Dedifferentiated amniotic fluid mesenchymal stem cell (primary cell): Measurements from ENCODE around the gene AUTS2.

Experiments used
- DNase-seq: peaks from one replicate; pipeline ENCODE4 v3.0.0-alpha.2; 2016; ENCODE audit errors: extremely low spot score

AUTS2 gene

DNA sequence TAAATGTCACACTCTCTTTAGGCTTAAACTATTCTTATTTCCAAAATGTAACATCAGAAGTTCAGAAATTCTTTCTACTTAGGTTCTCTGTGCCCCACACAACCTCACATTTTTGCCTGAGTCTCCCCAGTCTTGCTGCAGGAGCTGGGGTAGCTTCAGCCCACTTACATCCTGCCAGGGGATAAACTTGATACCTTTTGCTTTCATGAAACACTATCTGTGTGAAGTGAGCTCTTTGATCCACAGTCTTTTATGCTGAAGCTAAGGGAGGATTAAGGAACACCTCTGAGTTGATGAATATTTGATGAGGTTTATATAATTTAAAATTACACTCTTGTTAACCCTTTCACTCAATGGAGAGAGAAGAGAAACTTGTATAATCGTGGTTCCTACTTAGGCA, 341.0 kb downstream of the AUTS2 start:
- no peak for DNase-seq

DNA sequence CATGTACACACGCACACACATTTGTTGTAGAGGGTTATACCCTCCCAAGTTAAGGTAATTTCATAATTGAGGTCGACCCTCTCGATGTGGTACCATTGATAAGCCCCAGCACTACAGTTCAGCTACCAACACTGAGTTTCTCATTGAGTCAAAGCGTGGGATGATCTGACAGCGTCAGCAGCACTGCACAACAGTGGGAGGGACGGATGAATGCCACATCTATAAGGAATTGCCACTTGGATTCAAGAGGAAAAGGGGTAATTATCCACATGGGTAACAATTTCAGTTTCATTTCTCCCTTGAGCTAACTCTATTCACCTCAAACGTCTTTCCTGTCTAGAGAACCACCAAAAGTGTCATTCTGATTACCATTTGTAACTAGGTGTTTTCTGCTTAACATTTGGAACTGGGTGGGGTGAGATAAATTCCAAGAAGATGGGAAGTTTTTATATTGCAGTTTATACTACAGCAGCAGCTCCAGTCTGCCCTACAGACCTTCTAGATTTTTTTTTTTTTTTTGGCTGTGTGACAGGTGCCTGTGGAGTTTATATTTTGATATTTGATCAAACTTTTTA, 342.9 kb downstream of the AUTS2 start:
- DNase-seq = no peak

GRCh38 chr7:69942573-69942972, 344.3 kb downstream of the AUTS2 start:
- no peak for DNase-seq

GRCh38 chr7:69946901-69947300, 348.6 kb downstream of the AUTS2 start:
- no peak for DNase-seq

GRCh38 chr7:69947998-69948397, 349.7 kb downstream of the AUTS2 start:
- DNase-seq = no peak

GRCh38 chr7:69949122-69949521, 350.8 kb downstream of the AUTS2 start:
- no peak for DNase-seq

DNA sequence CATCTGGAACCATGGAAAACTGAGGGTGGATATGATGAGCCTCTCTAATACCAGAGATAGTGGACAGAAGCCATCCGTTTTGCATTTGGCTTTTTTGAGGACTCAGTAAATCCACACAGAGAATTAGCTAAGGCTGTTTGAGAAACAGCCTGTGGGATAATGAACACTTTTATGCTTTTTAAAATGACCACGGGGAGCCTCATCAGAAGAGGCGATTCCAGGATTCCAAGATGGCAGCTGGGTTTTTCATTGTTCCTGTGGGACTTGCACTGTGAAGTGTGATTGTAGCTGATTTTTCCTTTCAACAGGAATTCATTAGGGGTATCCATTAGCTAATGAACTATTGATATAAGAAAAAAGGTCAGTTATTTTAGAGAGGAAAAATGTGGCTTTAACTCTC, 353.2 kb downstream of the AUTS2 start:
- DNase-seq = no peak

GRCh38 chr7:69953136-69954067, 355.1 kb downstream of the AUTS2 start:
- DNase-seq = no peak

- no peak for DNase-seq
These were observed 358.3 kb downstream of the AUTS2 start for GRCh38 chr7:69956541-69956940.

DNA sequence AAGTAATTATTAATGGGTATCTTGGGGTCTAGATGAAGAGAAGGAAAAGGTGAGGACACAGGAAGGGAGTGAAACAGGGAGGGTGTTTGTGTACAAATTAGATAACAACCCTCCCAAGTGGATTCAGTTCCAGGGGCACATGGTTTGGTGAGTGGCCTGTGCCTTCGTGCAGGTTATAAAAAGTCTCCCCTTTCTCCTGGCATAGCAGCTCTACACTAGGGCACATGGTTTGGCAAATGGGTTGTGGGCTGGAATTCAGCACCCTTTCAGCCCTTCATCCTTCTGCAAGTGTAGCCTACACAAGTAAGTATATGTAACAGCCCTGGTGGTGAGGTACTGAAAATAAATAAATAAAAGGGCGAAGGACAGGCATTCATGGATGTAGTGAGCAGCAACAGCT, 359.4 kb downstream of the AUTS2 start:
- no peak for DNase-seq

- DNase-seq = no peak
These were observed 361.7 kb downstream of the AUTS2 start for GRCh38 chr7:69959789-69960499.

DNA sequence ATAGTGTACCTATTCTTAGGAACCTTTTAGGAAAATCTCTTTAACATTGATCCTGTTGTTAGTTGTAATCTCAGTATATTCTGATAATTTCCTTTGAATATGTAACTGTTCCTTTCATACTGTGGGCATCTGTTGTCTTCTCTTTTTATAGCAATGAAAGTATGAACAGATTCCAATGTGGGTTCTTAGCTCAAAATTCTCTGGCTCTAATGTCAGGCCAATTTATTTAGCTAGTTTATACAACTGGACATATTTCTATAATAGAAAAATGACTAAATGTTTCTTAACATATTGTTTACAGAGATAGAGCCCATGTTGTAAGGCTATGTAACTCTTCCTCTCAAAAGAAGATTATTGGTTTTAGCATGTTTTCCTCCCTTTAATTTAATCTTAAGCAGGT, 363.2 kb downstream of the AUTS2 start:
- peak; percentile 22 for DNase-seq

DNA sequence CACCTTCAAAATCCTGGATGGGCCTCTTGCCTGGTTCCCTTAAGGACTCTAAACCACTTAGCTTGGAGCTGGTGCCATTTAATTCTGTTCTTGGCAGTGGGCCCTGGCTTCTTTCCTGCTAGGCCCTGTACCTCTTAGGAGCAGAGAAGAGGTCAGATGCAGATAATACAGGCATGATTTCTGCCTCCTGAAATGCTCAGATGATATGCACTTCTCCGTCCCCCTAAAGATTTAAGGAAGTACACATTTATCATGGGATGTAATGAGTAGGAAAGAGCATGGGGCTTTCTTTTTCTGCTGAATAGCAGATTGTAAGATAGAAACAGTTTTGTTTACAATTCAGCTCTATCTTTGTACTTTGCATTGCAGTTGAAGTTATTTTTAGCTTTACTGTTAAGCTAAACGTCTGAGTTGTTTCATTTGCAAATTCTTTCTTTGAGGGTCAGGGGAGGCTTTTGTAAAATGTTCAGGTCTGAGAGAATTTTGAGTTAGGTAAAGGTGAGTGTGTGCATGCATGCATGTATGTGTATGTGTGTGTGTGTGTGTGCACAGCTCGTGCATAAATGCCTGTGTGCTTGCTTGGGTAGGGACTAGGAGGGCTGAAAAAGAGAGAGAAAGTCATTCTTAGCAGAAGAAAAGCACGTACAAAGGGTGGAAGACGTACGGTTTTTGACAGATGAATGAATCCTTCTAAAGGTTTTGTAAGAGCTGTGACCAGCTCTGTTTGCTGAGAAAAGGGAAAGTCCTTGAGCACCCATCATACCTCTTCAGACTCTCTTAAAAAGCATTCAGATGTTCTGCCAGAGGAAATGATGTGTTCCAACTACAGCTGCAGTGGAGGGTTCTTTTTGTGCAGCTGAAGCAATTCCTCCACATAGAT, 364.2 kb downstream of the AUTS2 start:
- DNase-seq = no peak

DNA sequence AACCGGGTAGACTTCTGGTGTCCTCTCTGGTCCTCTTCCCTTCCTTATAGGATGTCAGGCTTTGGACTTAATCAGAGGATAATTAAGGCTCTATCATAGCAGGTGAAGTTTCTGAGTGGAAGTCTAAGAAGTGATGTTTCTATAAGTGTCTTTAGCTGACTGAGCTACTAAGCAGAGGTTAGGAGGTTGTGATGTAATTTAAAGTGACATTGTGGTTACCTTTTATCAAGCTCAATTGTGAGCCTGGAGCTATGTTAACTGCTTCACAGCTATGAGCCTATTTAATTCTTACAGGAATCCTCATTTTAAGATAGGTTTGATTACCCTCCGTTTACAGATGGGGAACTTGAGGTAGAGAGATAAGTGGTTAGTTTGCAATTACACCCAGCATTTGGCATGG, 365.1 kb downstream of the AUTS2 start:
- no peak for DNase-seq

GRCh38 chr7:69966766-69967591, 368.7 kb downstream of the AUTS2 start:
- DNase-seq = no peak

DNA sequence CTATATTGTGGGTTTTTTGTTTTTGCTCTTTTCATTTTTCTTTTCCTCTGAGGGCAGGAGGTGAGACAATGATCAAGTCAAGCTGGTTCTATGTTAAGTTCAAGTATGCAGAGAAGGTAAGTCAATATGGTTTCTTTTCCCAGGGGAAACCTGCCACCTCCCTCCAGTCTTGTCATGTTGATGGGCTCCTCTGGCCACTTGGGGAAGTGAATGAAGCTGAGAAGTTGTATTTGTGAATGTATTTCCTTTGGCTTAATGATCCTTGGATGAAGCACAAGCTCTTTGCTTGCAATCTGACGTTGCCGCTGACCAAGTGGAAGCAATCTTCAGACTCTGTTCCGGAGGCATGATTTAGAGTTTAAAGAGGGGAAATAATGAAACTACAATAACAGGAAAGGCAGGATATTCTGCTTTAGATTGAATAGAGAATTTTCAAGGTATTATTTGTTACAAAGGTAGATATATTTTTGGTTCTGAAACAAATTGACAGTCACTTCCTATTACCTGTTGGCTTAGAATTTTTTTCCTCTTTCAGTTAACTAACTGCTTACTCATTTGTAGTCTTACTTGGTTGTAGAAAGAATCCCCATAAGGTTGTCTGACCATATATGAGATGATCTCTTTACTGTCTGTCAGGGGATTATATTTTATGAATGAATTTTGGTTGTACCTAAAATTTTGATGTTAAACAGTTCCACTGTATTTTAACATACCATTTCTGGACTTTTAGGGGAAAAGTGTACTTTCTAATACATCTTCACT, 369.6 kb downstream of the AUTS2 start:
- no peak for DNase-seq

GRCh38 chr7:69968969-69969556, 370.8 kb downstream of the AUTS2 start:
- no peak for DNase-seq

DNA sequence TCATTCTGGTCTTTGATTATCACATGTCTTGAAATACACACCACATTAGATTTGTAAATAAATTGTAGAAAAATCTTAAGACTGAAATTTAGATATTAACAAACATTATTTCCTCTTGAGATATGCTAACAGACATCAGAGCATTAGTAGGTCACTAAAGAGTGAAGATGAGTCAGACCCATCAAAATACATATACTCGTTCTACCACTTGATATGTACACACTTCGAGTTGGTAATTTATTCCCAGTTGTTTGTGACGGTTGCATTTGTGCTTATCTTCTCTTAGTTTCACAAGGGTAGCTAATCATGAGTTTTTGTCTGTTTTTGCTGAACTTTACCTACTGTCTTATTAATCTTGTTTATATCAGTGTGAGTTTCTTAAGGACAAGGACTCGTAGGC, 383.4 kb downstream of the AUTS2 start:
- no peak for DNase-seq

DNA sequence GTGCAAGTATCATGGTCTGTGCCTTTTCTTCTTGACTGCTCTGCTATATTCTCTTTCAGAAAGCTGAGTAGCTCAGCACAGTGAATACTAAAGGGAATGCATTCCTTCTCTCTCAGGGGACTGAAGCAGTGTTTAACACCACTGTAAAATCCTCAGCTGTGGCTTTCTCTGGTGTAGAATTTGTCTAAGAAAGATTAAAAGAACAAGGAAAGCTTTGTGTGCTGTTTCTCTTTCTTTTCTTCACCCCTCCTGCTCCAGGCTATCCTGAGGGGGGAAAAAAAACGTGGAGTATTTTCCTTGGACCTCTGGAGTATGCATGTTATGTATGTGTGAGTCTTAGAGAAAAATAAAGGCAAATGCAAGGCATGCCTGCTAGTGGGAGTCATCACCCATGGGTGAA, 383.9 kb downstream of the AUTS2 start:
- peak; percentile 26 for DNase-seq

GRCh38 chr7:69989551-69989950, 391.3 kb downstream of the AUTS2 start:
- DNase-seq = no peak
